T-helper 2 cell (primary cell): ENCODE results near the gene RERE.
"Not testable (repeated sequence)": the region's sequence is repeated elsewhere in the genome, so short reads cannot be mapped to it uniquely, and the experiment has no call there.

Experiments
- DNase-seq, 5 experiments: peaks; one replicate each; pipeline versions ENCODE4 v3.0.0 to v3.0.0-alpha.2; 2012 to 2022

RERE gene

GRCh38 chr1:8598783-8599182 is 218.7 kb downstream of the RERE start:
- no peak for DNase-seq

- no peak for DNase-seq
These were observed 219.2 kb downstream of the RERE start for GRCh38 chr1:8598060-8598724.

- no peak for DNase-seq
These were observed 220.0 kb downstream of the RERE start for GRCh38 chr1:8597455-8597854.

GRCh38 chr1:8595941-8596340 is 221.5 kb downstream of the RERE start:
- no peak for DNase-seq

- no peak for DNase-seq
These were observed 222.1 kb downstream of the RERE start for GRCh38 chr1:8595332-8595731.

GRCh38 chr1:8593292-8593691 is 224.1 kb downstream of the RERE start:
- DNase-seq: not testable (repeated sequence)

GRCh38 chr1:8591569-8591968 is 225.9 kb downstream of the RERE start:
- DNase-seq: no peak

- DNase-seq: no peak
These were observed 226.6 kb downstream of the RERE start for GRCh38 chr1:8590721-8591351.

- no peak for DNase-seq
These were observed 227.9 kb downstream of the RERE start for GRCh38 chr1:8589571-8589970.

GRCh38 chr1:8587784-8588183 is 229.7 kb downstream of the RERE start:
- peak in 1 of 5 experiments; percentile 22 for DNase-seq

- no peak for DNase-seq
These were observed 231.0 kb downstream of the RERE start for GRCh38 chr1:8586438-8586837.

- DNase-seq: no peak
These were observed 233.1 kb downstream of the RERE start for GRCh38 chr1:8584316-8584715.

- DNase-seq: no peak
These were observed 234.4 kb downstream of the RERE start for GRCh38 chr1:8583031-8583430.

- DNase-seq: no peak
These were observed 236.9 kb downstream of the RERE start for GRCh38 chr1:8580566-8580965.

- DNase-seq: no peak
These were observed 238.5 kb downstream of the RERE start for GRCh38 chr1:8578936-8579335.

- DNase-seq: no peak
These were observed 239.1 kb downstream of the RERE start for GRCh38 chr1:8578132-8578877.

GRCh38 chr1:8574985-8575384 is 242.5 kb downstream of the RERE start:
- DNase-seq: no peak

GRCh38 chr1:8572106-8572505 is 245.3 kb downstream of the RERE start:
- DNase-seq: no peak

- no peak for DNase-seq
These were observed 246.0 kb downstream of the RERE start for GRCh38 chr1:8571200-8571984.

- no peak for DNase-seq
These were observed 247.0 kb downstream of the RERE start for GRCh38 chr1:8570465-8570864.

GRCh38 chr1:8569242-8569641 is 248.2 kb downstream of the RERE start:
- no peak for DNase-seq

GRCh38 chr1:8568837-8569236 is 248.6 kb downstream of the RERE start:
- DNase-seq: no peak

GRCh38 chr1:8567146-8567545 is 250.3 kb downstream of the RERE start:
- DNase-seq: peak in 1 of 5 experiments; percentile 62
